Activated B cell treated with CpG ODN at 0.5 μM for 24 hours (primary cell): ENCODE data around the gene CASP14. TPM values are rescaled to one million over a fixed set of nuclear protein-coding genes. Genes with fewer than 3 reads are reported as not detected.

ENCODE experiments used
- ATAC-seq: fragments of 200-7000 bp; cut with Tn5 transposase; one replicate; pipeline ENCODE4 v1.10.0; 2021; ENCODE audit warnings: low read depth, mild to moderate bottlenecking, moderate library complexity
- CTCF ChIA-PET: fragments of 350-600 bp; sonication (Branson Sonifier 250); formaldehyde crosslinking; loops from one replicate; lab custom pipeline; 2021; ENCODE audit warnings: antibody characterized with exemption; lab: Charles Lee
- POLR2A ChIA-PET: fragments of 350-600 bp; sonication (Branson Sonifier 250); formaldehyde crosslinking; loops from one replicate; lab custom pipeline; 2021; ENCODE audit warnings: antibody characterized with exemption; lab: Charles Lee
- DNase-seq: peaks from one replicate; pipeline ENCODE4 v3.0.0; 2022
- H3K27ac Mint-ChIP-seq: one replicate; pipeline ENCODE4 v1.8.0; 2020; ENCODE audit warnings: mixed read lengths
- H3K27me3 Mint-ChIP-seq: one replicate; pipeline ENCODE4 v1.8.0; 2021; ENCODE audit warnings: mixed read lengths
- H3K36me3 Mint-ChIP-seq: one replicate; pipeline ENCODE4 v1.8.0; 2021; ENCODE audit warnings: low read depth, mixed read lengths
- H3K4me1 Mint-ChIP-seq: one replicate; pipeline ENCODE4 v1.8.0; 2021; ENCODE audit warnings: mixed read lengths
- H3K4me3 Mint-ChIP-seq: one replicate; pipeline ENCODE4 v1.8.0; 2020; ENCODE audit warnings: mild to moderate bottlenecking, mixed read lengths
- H3K9me3 Mint-ChIP-seq: one replicate; pipeline ENCODE4 v1.8.0; 2020; ENCODE audit warnings: mixed read lengths
- intact Hi-C: fragments of 100-400 bp; cut with micrococcal nuclease; formaldehyde crosslinking; loops from one replicate; pipeline ENCODE4 v1.15.1; 2024
- total RNA-seq: library from RNA; stranded (reverse); gene quantifications from 2 replicates; pipeline ENCODE4 v1.2.3, GENCODE V29; 2022
- TF ChIP-seq, protein P1 (sequence below): fragments of 200-600 bp; IDR thresholded peaks from one replicate; pipeline ENCODE4 v1.8.0; 2022; ENCODE audit warnings: antibody characterized with exemption, mild to moderate bottlenecking

Gene CASP14
- total RNA-seq, 1 donor from 2014 or later, result not detected

DNA sequence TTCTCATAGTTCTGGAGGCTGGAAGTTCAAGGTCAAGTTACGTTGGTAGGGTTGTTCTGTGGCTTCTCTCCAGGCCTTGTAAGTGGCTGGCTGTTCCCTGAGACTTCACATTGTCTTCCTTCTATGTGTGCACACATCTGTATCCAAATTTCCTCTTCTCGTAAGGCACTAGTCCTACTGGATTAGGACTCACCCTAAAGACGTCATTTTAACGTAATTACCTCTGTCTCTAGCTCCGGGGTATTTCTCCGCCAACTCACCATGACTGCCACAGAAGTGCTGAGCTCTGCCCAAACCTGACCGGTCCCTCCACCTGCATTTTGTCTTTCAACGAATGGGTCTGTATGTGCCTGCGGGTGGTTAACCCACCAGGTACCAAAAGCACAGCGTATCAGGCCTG, 49.2 kb downstream of the CASP14 start:
- TF ChIP-seq, protein P1, sequence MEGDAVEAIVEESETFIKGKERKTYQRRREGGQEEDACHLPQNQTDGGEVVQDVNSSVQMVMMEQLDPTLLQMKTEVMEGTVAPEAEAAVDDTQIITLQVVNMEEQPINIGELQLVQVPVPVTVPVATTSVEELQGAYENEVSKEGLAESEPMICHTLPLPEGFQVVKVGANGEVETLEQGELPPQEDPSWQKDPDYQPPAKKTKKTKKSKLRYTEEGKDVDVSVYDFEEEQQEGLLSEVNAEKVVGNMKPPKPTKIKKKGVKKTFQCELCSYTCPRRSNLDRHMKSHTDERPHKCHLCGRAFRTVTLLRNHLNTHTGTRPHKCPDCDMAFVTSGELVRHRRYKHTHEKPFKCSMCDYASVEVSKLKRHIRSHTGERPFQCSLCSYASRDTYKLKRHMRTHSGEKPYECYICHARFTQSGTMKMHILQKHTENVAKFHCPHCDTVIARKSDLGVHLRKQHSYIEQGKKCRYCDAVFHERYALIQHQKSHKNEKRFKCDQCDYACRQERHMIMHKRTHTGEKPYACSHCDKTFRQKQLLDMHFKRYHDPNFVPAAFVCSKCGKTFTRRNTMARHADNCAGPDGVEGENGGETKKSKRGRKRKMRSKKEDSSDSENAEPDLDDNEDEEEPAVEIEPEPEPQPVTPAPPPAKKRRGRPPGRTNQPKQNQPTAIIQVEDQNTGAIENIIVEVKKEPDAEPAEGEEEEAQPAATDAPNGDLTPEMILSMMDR, result no peak
- Mint-ChIP-seq H3K36me3 (no peaks in the 10 kb centered on the region), H3K4me1 (no peaks in the 10 kb centered on the region), H3K4me3 (no peak overlapping the region), H3K9me3 (peaks cover 4% of the 10 kb centered on the region), H3K27ac (no peak overlapping the region), H3K27me3 (peaks cover 15% of the 10 kb centered on the region)
- DNase-seq (no peak), ATAC-seq (no peak)
- ChIA-PET POLR2A (no interaction called here), CTCF (no interaction called here)
- intact Hi-C loops, result no loop called here

DNA sequence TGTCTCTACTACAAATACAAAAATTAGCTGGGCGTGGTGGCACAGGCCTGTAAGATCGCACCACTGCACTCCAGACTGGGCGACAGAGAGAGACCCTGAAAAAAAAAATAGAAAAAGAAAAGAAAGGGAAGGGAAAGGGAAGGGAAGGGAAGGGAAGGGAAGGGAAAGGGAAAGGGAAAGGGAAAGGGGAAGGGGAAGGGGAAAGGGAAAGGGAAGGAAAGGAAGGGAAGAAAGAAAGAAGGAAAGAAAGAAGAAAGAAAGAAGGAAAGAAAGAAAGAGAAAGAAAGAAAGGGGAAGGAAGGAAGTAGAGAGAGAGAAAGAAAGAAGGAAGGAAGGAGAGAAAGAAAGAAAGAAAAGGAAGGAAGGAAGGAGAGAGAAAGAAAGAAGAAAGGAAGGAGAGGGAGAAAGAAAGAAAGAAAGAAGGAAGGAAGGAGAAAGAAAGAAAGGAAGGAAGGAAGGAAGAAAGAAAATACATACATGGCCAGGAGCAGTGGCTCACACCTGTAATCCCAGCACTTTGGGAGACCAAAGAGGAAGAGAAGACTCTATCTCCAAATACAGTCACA, 49.8 kb downstream of the CASP14 start:
- ATAC-seq (no peak), DNase-seq (no peak)
- intact Hi-C loops, result no loop called here
- CTCF ChIA-PET, result no interaction called here
- POLR2A ChIA-PET, result no interaction called here
- Mint-ChIP-seq H3K27me3 (peaks cover 15% of the 10 kb centered on the region), H3K4me1 (no peaks in the 10 kb centered on the region), H3K27ac (no peak overlapping the region), H3K9me3 (peaks cover 8% of the 10 kb centered on the region), H3K4me3 (no peak overlapping the region), H3K36me3 (no peaks in the 10 kb centered on the region)
- TF ChIP-seq, protein P1, result no peak

DNA sequence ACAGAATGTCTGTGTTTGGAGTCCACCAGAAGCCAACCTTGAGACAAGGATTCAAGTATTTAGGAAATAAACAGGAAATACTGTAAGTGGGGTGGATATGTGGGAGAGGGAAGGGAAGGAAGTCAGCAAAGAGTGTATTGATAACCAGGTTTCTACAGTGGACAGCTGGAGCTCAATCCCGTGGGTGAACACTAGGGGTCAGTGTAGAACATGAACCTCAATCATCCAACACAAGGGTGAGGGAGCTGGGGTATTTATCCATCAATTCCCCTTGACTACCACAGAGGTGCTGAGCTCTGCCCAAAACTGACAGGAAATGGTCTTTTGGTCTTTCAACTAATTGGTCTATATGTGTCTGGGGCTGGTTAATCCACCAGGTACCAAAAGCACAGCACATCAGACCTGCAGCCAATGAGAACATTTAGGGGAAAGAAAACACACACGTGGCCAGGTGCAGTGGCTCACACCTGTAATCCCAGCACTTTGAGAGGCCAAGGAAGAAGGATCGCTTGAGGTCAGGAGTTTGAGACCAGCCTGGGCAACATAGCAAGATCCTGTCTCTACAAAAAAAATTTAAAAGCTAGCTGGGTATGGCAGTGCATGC, 52.3 kb downstream of the CASP14 start:
- ChIA-PET CTCF (interaction anchor here (1.0 to 2.0 kb wide), 4 partner anchors 10 to 50 kb away, joined by 3 to 9 read pairs (median 4); a partner anchor contains a TSS), POLR2A (no interaction called here)
- no peak overlapping the region for H3K4me3 Mint-ChIP-seq
- TF ChIP-seq, protein P1, result no peak
- H3K4me1 Mint-ChIP-seq, result peaks cover 2% of the 10 kb centered on the region
- H3K27ac Mint-ChIP-seq, result no peak overlapping the region
- ATAC-seq, result no peak
- intact Hi-C loops, result no loop called here
- peaks cover 19% of the 10 kb centered on the region for H3K9me3 Mint-ChIP-seq
- H3K36me3 Mint-ChIP-seq, result no peaks in the 10 kb centered on the region
- no peak for DNase-seq
- H3K27me3 Mint-ChIP-seq, result peaks cover 33% of the 10 kb centered on the region

DNA sequence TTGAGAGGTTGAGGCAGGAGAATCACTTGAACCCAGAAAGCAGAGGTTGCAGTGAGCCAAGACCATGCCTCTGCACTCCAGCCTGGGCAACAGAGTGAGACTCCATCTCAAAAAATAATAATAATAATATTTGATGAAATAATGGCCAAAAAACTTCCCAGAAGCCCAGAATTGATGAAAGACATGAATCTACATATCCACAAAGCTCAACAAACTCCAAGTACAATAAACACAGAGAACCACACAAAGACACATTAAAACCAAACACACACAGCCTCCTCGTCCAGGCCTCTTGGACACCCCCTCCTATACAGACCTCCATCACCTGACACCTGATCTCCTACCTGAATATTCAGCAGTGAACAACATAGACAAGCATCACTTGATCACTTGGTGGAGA, 54.7 kb downstream of the CASP14 start:
- Mint-ChIP-seq H3K4me1 (peaks cover 11% of the 10 kb centered on the region), H3K4me3 (no peak overlapping the region), H3K36me3 (no peaks in the 10 kb centered on the region), H3K27me3 (peaks cover 39% of the 10 kb centered on the region), H3K27ac (no peak overlapping the region), H3K9me3 (peaks cover 19% of the 10 kb centered on the region)
- POLR2A ChIA-PET, result no interaction called here
- DNase-seq (no peak), ATAC-seq (no peak)
- CTCF ChIA-PET, result no interaction called here
- intact Hi-C loops, result no loop called here
- TF ChIP-seq, protein P1, result no peak

DNA sequence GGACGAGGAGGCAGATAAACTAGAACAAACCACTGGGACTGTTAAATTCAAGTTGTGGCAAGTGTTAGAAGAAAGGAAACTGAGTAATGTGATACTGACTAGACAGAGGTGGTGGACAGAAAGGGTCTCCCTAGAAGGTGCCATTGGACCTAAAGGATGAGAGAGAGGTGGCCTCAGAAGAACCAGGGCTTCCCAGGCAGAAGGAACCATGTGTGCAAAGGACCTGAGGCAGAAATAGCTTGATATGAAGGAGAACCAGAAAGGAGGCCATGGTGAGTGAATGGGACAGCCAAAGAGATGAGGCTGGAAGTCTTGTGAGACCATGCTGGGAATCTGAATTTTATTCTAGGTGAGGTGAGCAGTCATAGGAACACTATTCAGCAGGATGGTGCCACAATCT, 55.1 kb downstream of the CASP14 start:
- POLR2A ChIA-PET, result no interaction called here
- Mint-ChIP-seq H3K27me3 (peaks cover 39% of the 10 kb centered on the region), H3K4me1 (peaks cover 11% of the 10 kb centered on the region), H3K4me3 (no peak overlapping the region), H3K36me3 (no peaks in the 10 kb centered on the region), H3K9me3 (peaks cover 19% of the 10 kb centered on the region), H3K27ac (no peak overlapping the region)
- ATAC-seq, result no peak
- CTCF ChIA-PET, result no interaction called here
- intact Hi-C loops, result no loop called here
- TF ChIP-seq, protein P1, result no peak
- no peak for DNase-seq
